ENCODE data around the gene RUNX2.

The RUNX2 gene

GRCh38 chr6:45351667-45352066 lies 23.5 kb downstream of the RUNX2 start:
- DNase-seq (ENCODE audit: low spot score): no peak

GRCh38 chr6:45353654-45354053 lies 25.5 kb downstream of the RUNX2 start:
- no peak for DNase-seq (ENCODE audit: low spot score)

GRCh38 chr6:45364466-45364865 lies 36.3 kb downstream of the RUNX2 start:
- no peak for DNase-seq (ENCODE audit: low spot score)

- DNase-seq (ENCODE audit: low spot score): no peak
Observed at GRCh38 chr6:45365036-45365435, 36.9 kb downstream of the RUNX2 start.

- DNase-seq (ENCODE audit: low spot score): no peak
Observed at GRCh38 chr6:45366534-45366933, 38.4 kb downstream of the RUNX2 start.

DNA sequence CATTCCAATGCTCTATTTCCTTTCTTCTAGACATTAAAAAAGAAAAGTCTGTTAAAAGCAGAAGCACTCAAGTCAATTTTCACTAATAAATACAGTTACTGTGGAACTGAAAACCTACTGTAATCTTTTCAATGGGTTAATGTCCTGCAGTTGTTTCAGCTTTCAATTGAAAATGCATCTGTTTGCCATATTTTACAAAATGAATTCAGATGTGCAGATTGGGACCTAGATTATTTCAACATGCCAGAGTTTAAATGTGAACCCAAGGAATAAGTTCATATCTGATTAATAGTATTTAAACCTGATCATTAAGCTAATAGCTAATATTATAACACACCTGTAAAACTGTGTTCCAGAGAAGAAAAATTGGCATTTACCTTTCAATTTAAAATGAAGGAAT lies 39.9 kb downstream of the RUNX2 start:
- DNase-seq (ENCODE audit: low spot score): no peak

DNA sequence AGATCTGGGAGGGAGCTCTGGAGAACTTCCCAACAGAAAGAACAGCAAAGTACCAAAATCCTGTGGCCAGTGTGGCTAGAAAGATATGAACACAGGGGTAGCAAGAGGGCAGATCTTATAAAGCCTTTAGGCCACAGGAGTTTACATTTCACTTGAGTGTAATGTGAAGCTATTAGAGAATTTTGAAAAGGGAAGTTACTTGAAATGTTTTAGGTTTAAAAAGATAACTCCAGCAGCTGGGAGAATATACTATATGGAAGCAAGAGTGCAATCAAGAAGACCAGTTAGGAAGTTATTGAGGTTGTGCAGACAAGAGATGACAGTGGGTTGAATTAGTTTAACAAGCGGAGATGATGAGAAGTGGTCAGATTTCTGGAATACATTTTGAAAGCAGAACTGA lies 41.7 kb downstream of the RUNX2 start:
- no peak for DNase-seq (ENCODE audit: low spot score)

DNA sequence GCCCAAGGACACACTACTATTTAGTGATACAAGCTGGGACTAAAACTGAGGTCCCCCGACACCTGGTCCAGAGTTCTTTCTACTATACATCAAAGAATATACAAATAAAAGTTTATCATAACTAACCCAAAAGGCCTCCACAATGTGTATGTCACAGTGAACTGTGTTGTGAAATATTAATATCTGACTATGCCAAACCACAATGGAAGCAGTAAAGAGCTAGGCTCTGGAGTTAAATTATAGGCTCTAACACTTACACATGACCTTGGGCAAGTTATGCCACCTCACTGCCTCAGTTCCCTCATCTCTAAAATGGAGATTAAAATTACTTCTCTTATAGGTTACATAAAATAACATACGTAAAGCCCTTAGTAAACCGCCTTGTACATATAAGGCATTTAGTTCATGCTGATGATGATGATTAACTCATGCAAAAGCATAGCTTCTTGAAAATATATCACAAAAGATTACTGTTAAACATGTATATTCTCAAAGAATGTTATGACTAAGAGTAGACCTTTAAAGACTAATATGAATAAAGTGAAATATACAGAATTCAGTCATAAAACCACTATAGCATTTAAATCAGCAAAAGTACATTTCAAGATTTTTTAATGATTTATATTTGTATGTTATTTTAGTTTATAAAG lies 43.9 kb downstream of the RUNX2 start:
- DNase-seq (ENCODE audit: low spot score): no peak

DNA sequence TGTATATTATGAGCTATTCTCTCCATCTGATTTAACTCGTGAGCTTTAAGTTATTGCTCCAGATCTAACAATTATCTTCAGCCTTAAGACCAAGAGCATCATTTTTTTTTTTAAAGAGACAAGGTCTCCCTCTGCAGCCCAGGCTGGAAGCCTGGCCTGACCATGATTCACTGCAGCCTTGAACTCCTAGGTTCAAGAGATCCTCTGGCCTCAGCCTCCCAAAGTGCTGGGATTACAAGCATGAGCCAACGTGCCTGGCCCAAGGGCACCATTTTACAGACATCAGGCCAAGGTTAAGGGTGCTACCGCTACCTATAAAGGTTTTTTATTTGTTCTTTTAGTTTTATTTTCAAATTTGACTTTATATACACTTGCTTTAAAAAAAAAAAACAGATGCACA lies 47.3 kb downstream of the RUNX2 start:
- no peak for DNase-seq (ENCODE audit: low spot score)

DNA sequence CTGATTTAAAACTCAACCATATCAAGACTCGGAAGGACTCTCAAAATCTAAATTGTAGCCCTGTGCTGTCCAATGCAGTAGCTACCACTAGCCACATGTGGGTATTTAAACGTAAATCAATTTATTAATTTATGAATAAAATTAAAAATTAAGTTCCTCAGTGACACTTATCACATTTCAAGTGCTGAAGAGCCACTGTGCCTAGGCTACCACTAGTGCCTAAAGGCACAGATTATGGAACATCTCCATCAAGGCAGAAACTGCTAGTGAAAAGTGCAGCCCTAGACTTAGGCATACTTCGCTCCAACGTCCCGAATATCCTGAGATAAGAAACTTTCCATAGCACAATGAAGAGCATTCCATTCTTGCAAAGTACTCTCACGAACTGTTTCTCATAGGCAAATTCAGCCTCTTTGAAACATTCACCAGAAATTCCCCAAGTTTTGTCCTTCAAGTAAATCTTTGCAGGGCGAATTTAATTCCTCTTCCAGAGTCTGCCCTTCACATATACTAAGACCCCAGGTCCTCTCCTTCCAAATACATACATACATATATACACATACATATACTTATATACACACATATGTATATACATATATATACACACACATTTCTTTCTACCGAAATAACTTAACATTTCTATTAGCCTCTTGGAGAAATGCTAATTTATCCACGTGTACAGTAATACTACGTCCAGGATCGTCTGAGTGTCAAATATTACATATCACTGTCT lies 48.3 kb downstream of the RUNX2 start:
- no peak for DNase-seq (ENCODE audit: low spot score)

DNA sequence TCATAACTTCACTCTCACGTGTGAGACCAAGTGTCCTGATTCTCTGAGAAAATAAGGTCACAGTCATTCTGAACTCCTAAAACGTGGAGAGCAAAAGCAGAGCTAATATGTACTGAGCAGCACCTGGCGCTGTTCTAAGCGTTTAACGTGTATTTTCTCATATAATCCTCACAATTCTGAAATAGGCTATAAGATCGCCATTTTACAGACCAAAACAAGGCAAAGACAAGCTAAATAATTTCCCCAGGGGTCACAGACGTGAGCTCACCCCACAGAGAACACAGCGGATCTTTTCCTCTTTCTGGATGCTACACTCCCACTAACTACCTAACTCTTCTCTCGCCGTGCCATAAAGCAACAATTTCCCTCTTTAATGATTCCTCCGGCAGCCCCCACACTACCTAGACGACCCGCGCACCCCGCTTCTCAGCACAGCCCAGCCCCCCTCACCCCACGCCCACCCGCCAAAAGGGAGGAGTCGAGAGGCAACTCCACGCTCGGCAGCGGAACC lies 49.0 kb downstream of the RUNX2 start:
- DNase-seq (ENCODE audit: low spot score): peak; percentile 89

GRCh38 chr6:45377554-45378333 lies 49.6 kb downstream of the RUNX2 start, which contains the start of gene SUPT3H:
SUPT3H (minus strand) TSS chr6:45377934.
- peak; percentile 96 for DNase-seq (ENCODE audit: low spot score)

DNA sequence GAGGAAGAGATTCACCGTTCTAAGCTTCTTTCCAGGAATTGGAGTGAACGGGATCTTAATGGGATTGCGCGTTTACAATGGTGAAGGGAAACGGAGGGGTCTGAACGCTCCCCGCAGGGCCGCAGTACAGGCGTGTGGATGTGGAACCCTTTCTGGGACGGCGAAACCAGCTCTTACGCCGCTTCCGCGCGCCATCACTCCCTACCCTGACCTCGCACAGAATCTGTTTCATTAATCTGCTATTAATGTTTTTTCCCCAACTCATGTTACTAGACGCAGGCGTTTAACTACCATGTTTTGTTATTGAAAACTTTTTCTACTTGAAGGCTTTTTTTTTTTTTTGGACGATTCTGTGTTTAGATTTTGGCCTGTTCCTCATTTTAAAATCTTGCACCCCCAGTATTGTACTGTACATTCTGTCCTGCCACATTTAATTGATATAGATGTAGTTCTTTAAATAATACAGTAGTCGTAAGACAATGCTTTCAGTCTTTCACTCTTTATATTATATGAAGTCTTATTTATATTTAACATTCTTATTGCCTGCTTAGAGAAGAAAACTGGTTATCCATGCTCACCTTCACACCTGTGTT lies 50.3 kb downstream of the RUNX2 start:
- DNase-seq (ENCODE audit: low spot score): no peak

DNA sequence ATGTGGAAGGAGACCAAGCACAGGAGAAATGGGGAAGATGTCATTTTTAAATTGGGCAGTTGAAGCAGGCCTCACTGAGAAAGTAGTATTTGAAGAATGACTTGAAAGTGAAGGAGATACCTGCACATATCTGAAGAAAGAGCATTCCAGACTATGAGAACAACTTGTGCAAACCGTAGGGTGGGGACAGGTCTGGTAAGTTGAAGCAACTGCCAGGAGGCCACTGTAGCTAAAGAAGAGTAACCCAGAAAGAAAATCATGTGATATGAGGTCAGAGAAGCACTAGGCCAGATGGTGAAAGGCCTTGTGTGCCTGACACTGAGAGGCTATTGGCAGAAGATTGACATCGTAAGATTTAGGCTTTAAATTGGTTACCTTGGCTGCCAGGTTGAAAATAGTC lies 54.3 kb downstream of the RUNX2 start:
- DNase-seq (ENCODE audit: low spot score): no peak

GRCh38 chr6:45386501-45386900 lies 58.4 kb downstream of the RUNX2 start:
- DNase-seq (ENCODE audit: low spot score): no peak

DNA sequence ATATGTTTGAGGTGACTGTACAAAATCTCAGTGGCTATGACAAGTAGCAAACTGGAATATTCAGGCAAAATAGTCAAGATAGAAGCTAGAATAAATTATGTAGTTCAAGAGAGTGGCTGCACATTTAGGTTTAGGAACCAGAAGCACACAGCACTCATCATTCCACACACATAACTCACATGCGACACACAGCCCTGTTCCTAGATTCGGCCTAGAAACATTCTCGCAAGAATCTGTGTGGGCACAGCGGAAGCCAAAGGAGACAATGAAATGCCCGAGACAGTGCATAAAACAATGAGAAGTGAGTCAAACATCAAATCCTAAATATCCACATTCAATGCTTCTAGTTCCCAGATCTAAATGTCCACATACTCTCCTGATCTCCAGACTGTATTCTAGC lies 59.1 kb downstream of the RUNX2 start:
- DNase-seq (ENCODE audit: low spot score): no peak

DNA sequence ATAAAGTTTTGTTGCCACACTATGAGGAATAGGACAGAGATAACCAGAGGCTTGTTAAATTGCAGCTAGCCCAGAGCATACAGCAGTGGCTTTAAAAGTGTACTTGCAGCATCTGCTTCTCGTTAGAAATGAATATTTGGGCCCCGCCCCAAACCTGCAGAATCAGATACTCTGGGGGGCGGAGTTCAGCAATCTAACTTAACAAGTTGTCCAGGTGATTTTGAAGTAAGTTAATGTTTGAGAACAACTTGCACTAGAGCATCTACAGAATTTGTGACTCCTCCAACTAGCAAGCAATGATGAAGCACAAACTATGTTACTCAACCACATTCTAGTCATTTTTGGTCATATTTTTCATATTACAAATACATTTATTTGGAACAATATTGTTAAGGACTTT lies 60.2 kb downstream of the RUNX2 start:
- DNase-seq (ENCODE audit: low spot score): no peak

DNA sequence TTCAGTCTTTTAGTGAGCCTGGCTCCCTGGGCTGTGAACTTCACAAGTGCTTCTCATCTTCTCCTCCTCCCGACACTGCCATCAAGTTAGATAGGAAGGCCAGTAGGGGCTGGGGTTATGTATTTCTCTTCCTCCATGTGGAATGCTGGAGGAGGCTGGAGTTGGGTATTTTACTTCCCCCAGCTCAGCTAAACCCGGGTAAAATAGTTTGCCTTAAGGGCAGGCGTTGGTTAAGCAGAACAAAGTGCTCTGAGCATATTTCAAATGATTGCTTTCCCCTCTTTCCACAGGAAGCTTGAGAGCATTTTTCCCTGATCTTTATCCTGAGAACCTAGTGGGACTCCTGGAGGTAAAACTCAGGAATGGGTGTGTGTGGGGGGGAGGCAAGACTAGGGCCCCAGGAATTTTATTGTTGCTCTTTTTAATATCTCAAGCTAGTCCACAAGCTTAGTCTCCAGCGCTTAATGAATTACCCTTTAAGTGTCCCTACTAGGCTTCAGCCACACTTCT lies 66.5 kb downstream of the RUNX2 start:
- DNase-seq (ENCODE audit: low spot score): no peak

GRCh38 chr6:45398075-45398813 lies 70.1 kb downstream of the RUNX2 start:
- DNase-seq (ENCODE audit: low spot score): no peak

DNA sequence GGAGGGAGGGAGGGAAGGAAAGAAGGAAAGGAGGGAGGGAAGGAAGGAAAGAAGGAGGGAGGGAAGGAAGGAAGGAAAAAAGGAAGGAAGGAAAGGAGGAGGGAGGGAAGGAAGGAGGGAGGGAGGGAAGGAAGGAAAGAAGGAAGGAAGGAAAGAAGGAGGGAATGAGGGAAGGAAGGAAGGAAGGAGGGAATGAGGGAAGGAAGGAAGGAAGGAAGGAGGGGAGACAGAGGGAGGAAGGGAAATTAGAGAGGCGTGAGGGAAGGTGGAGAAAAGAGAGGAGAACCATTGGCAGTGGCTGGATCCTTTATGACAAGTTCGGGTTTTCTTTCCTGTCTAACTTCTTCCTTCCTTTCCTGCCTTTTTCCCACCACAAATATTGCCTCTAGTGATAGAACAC lies 71.9 kb downstream of the RUNX2 start:
- DNase-seq (ENCODE audit: low spot score): no peak

GRCh38 chr6:45411959-45412358 lies 83.8 kb downstream of the RUNX2 start:
- no peak for DNase-seq (ENCODE audit: low spot score)

DNA sequence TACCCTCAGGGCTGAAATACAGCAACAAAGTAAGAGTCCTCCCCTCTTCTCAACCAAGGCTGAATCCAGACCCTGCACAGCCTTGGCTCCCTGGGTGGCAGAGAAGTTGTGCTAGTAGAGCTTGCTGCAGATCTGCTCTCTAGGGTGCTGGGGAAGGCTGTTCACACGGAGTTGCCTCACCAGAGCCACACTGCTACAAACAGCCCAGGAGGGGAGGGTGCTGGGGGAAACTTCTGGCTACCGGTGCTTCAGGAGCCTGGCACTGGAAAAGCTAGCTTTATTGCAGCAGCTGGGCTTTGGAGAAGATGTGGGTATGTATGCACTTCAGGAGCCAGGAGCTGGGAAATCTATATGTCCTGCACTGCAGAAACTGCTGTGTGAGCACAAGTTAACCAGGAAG lies 87.2 kb downstream of the RUNX2 start:
- DNase-seq (ENCODE audit: low spot score): no peak

Measured in left forelimb (tissue), 1 donor.